CD14-positive monocyte (primary cell): ENCODE data around the gene SLC35F1. TPM values are rescaled to one million over a fixed set of nuclear protein-coding genes. Genes with fewer than 3 reads are reported as not detected.

Experiments
- DNase-seq, 3 donors: peaks; one replicate each; pipeline ENCODE4 v3.0.0-alpha.2; 2011 to 2022
- H2AFZ ChIP-seq: 2 replicates; pipeline ENCODE4 v1.6.0; 2012; ENCODE audit warnings: mild to moderate bottlenecking, low read depth, low read length, inconsistent platforms; ENCODE audit not compliant: insufficient read depth, poor library complexity, severe bottlenecking
- H3K27ac ChIP-seq, 2 donors: 1 replicate in 1 of 2; 2 replicates in 1 of 2; pipeline ENCODE4 v1.5.1; 2012 to 2013; ENCODE audit warnings: low read length in 2 of 2, control low read depth in 1 of 2, inconsistent platforms in 1 of 2, low read depth in 1 of 2, mild to moderate bottlenecking in 1 of 2
- H3K27me3 ChIP-seq, 2 donors: one replicate each; pipeline versions ENCODE4 v1.6.0 to v1.6.1; 2011 to 2013; ENCODE audit warnings: low read length in 2 of 2; ENCODE audit not compliant: control insufficient read depth in 2 of 2, insufficient read depth in 2 of 2
- H3K36me3 ChIP-seq, 2 donors: replicated peaks in 1 of 2; 1 replicate in 1 of 2; 2 replicates in 1 of 2; pipeline versions ENCODE4 v1.5.1 to v1.6.1; 2012 to 2013; ENCODE audit warnings: low read length in 2 of 2, control low read depth in 1 of 2, inconsistent platforms in 1 of 2, mild to moderate bottlenecking in 1 of 2; ENCODE audit not compliant: insufficient read depth in 2 of 2, control insufficient read depth in 1 of 2
- H3K4me1 ChIP-seq, 2 donors: 1 replicate in 1 of 2; 2 replicates in 1 of 2; pipeline versions ENCODE4 v1.5.1 to v1.6.1; 2012 to 2013; ENCODE audit warnings: low read length in 2 of 2, control low read depth in 1 of 2, inconsistent platforms in 1 of 2, mild to moderate bottlenecking in 1 of 2, moderate library complexity in 1 of 2; ENCODE audit not compliant: insufficient read depth in 2 of 2, control insufficient read depth in 1 of 2
- H3K4me2 ChIP-seq: replicated peaks from 2 replicates; pipeline ENCODE3; 2012; ENCODE audit warnings: low read length, moderate library complexity, mild to moderate bottlenecking; ENCODE audit not compliant: poor library complexity, severe bottlenecking; ENCODE audit errors: extremely low read depth
- H3K4me3 ChIP-seq, 3 experiments: fragments of 200-600 bp in 1 of 3; sonication (generic) in 1 of 3; replicated peaks in 1 of 3; 1 replicate in 2 of 3; 2 replicates in 1 of 3; pipeline ENCODE4 v1.5.1; 2011 to 2013; ENCODE audit warnings: low read length in 3 of 3, mild to moderate bottlenecking in 3 of 3, control low read depth in 2 of 3, low read depth in 2 of 3, inconsistent platforms in 1 of 3, moderate library complexity in 1 of 3
- H3K79me2 ChIP-seq: 2 replicates; pipeline ENCODE4 v1.6.0; 2012; ENCODE audit warnings: mild to moderate bottlenecking, control low read depth, inconsistent platforms, low read length, moderate library complexity; ENCODE audit not compliant: insufficient read depth
- H3K9ac ChIP-seq: 2 replicates; pipeline ENCODE4 v1.6.0; 2017; ENCODE audit warnings: low read length, mild to moderate bottlenecking; ENCODE audit not compliant: insufficient read depth, poor library complexity, severe bottlenecking
- H3K9me3 ChIP-seq, 2 donors: replicated peaks in 1 of 2; 1 replicate in 1 of 2; 2 replicates in 1 of 2; pipeline versions ENCODE4 v1.5.1 to v1.6.1; 2012 to 2013; ENCODE audit warnings: low read length in 2 of 2, control low read depth in 1 of 2; ENCODE audit not compliant: control insufficient read depth in 1 of 2, insufficient read depth in 1 of 2
- H4K20me1 ChIP-seq: 2 replicates; pipeline ENCODE4 v1.6.0; 2012; ENCODE audit warnings: mild to moderate bottlenecking, low read length, control low read depth, moderate library complexity; ENCODE audit not compliant: insufficient read depth
- H3K27ac Mint-ChIP-seq, 7 donors: one replicate each; pipeline ENCODE4 v1.8.0; 2020; ENCODE audit warnings: mild to moderate bottlenecking in 7 of 7, mixed read lengths in 7 of 7, moderate library complexity in 6 of 7, inconsistent platforms in 2 of 7
- H3K27me3 Mint-ChIP-seq, 3 donors: one replicate each; pipeline ENCODE4 v1.8.0; 2021 to 2022; ENCODE audit warnings: low read depth in 3 of 3, mild to moderate bottlenecking in 3 of 3, mixed read lengths in 3 of 3, moderate library complexity in 3 of 3, inconsistent platforms in 1 of 3
- H3K36me3 Mint-ChIP-seq, 2 donors: one replicate each; pipeline ENCODE4 v1.8.0; 2020; ENCODE audit warnings: mixed read lengths in 2 of 2, inconsistent platforms in 1 of 2, mild to moderate bottlenecking in 1 of 2
- H3K4me1 Mint-ChIP-seq: one replicate; pipeline ENCODE4 v1.8.0; 2020; ENCODE audit warnings: mild to moderate bottlenecking, mixed read lengths
- H3K4me3 Mint-ChIP-seq, 2 donors: one replicate each; pipeline ENCODE4 v1.8.0; 2020; ENCODE audit warnings: mild to moderate bottlenecking in 2 of 2, mixed read lengths in 2 of 2, moderate library complexity in 1 of 2
- H3K9me3 Mint-ChIP-seq, 7 donors: one replicate each; pipeline ENCODE4 v1.8.0; 2020 to 2022; ENCODE audit warnings: mixed read lengths in 7 of 7, mild to moderate bottlenecking in 6 of 7, moderate library complexity in 6 of 7, inconsistent platforms in 2 of 7
- WGBS: methylation state at CpG from one replicate; pipeline ENCODE4 v1.1.5; 2013; ENCODE audit warnings: missing lambda C conversion rate; ENCODE audit not compliant: insufficient coverage; 5-methylcytosine and 5-hydroxymethylcytosine counted together
- intact Hi-C, 2 donors: fragments of 100-400 bp; cut with micrococcal nuclease; formaldehyde crosslinking; loops; one replicate each; pipeline versions ENCODE4 v1.15.0 to v1.15.1; 2023
- polyA plus RNA-seq, 3 donors: library from polyadenylated mRNA; depleted of rRNA in 1 of 3; unstranded in 2 of 3; stranded (reverse) in 1 of 3; fragments of 300-500 nt in 2 of 3; fragments of >200 nt in 1 of 3; fragmentation: Illumina TruSeq in 2 of 3; gene quantifications; 1 replicate in 2 of 3; 2 replicates in 1 of 3; pipeline ENCODE4 v1.2.3, GENCODE V29; 2012 to 2021
- TF ChIP-seq, protein P1 (sequence below): fragments of 200-600 bp; IDR thresholded peaks from one replicate; pipeline ENCODE4 v1.8.0; 2022; ENCODE audit warnings: antibody characterized with exemption, mild to moderate bottlenecking

Gene SLC35F1
- polyA plus RNA-seq, 3 donors, result not detected

DNA sequence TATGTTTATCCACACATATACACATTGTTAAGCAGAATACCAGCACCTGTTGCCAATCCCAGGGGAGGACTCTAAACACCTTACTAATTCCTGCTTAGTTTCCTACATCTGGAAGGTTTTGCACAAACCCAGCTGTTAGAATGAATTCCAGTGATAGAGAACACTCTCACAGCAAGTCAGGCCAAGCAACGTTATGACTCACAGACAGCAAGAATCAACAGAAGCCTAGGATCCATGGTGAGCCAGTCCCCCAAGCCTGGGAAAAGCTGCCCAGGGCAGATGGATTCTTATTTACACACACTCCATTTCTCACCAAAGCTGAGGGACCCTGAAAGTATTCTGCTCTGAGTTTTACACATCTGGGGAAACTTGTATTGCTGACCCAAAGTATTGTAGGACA, 291.7 kb downstream of the SLC35F1 start:
- Mint-ChIP-seq H3K27ac (no peak overlapping the region), H3K4me3 (no peak overlapping the region), H3K27me3 (peaks cover 0 to 3% (median 0%) of the 10 kb centered on the region in 3 donors), H3K4me1 (no peaks in the 10 kb centered on the region), H3K36me3 (no peaks in the 10 kb centered on the region), H3K9me3 (peaks cover 0 to 4% (median 2%) of the 10 kb centered on the region in 7 donors)
- TF ChIP-seq, protein P1, sequence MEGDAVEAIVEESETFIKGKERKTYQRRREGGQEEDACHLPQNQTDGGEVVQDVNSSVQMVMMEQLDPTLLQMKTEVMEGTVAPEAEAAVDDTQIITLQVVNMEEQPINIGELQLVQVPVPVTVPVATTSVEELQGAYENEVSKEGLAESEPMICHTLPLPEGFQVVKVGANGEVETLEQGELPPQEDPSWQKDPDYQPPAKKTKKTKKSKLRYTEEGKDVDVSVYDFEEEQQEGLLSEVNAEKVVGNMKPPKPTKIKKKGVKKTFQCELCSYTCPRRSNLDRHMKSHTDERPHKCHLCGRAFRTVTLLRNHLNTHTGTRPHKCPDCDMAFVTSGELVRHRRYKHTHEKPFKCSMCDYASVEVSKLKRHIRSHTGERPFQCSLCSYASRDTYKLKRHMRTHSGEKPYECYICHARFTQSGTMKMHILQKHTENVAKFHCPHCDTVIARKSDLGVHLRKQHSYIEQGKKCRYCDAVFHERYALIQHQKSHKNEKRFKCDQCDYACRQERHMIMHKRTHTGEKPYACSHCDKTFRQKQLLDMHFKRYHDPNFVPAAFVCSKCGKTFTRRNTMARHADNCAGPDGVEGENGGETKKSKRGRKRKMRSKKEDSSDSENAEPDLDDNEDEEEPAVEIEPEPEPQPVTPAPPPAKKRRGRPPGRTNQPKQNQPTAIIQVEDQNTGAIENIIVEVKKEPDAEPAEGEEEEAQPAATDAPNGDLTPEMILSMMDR, result no peak
- no peaks in the 10 kb centered on the region for H3K36me3 ChIP-seq
- no peaks in the 10 kb centered on the region for H3K9me3 ChIP-seq
- H3K4me2 ChIP-seq, result no peak overlapping the region
- no peak overlapping the region for H3K27ac ChIP-seq
- DNase-seq, result no peak
- H3K4me1 ChIP-seq, result no peaks in the 10 kb centered on the region
- intact Hi-C loops, result no loop called here
- H4K20me1 ChIP-seq, result no peaks in the 10 kb centered on the region
- H3K9ac ChIP-seq, result no peak overlapping the region
- H2AFZ ChIP-seq, result no peak overlapping the region
- H3K27me3 ChIP-seq, result no peaks in the 10 kb centered on the region
- whole genome bisulfite sequencing, result 100% methylated on average over 1 of the region's 1 CpG
- no peaks in the 10 kb centered on the region for H3K79me2 ChIP-seq
- H3K4me3 ChIP-seq, result no peak overlapping the region

GRCh38 chr6:118200160-118200559, 293.1 kb downstream of the SLC35F1 start:
- Histone ChIP-seq H3K27ac (no peak overlapping the region), H3K9me3 (no peaks in the 10 kb centered on the region), H3K9ac (no peak overlapping the region), H2AFZ (no peak overlapping the region), H4K20me1 (no peaks in the 10 kb centered on the region), H3K79me2 (no peaks in the 10 kb centered on the region), H3K36me3 (no peaks in the 10 kb centered on the region), H3K4me2 (no peak overlapping the region), H3K4me1 (no peaks in the 10 kb centered on the region), H3K27me3 (no peaks in the 10 kb centered on the region), H3K4me3 (no peak overlapping the region)
- H3K36me3 Mint-ChIP-seq, result no peaks in the 10 kb centered on the region
- WGBS, result no CpG with 5 or more reads among the region's 1 CpG
- peaks cover 0 to 3% (median 0%) of the 10 kb centered on the region in 3 donors for H3K27me3 Mint-ChIP-seq
- no peak for DNase-seq
- TF ChIP-seq, protein P1, result no peak
- no peak overlapping the region for H3K4me3 Mint-ChIP-seq
- no peaks in the 10 kb centered on the region for H3K4me1 Mint-ChIP-seq
- no peak overlapping the region for H3K27ac Mint-ChIP-seq
- H3K9me3 Mint-ChIP-seq, result peaks cover 0 to 7% (median 2%) of the 10 kb centered on the region in 7 donors
- intact Hi-C loops, result no loop called here
